Measurements from ENCODE around the gene CHST12. TPM values are rescaled to one million over a fixed set of nuclear protein-coding genes. Genes with fewer than 3 reads are reported as not detected.

Gene CHST12
- total RNA-seq, 1 donor from 2014 or later: 27.3 TPM

DNA sequence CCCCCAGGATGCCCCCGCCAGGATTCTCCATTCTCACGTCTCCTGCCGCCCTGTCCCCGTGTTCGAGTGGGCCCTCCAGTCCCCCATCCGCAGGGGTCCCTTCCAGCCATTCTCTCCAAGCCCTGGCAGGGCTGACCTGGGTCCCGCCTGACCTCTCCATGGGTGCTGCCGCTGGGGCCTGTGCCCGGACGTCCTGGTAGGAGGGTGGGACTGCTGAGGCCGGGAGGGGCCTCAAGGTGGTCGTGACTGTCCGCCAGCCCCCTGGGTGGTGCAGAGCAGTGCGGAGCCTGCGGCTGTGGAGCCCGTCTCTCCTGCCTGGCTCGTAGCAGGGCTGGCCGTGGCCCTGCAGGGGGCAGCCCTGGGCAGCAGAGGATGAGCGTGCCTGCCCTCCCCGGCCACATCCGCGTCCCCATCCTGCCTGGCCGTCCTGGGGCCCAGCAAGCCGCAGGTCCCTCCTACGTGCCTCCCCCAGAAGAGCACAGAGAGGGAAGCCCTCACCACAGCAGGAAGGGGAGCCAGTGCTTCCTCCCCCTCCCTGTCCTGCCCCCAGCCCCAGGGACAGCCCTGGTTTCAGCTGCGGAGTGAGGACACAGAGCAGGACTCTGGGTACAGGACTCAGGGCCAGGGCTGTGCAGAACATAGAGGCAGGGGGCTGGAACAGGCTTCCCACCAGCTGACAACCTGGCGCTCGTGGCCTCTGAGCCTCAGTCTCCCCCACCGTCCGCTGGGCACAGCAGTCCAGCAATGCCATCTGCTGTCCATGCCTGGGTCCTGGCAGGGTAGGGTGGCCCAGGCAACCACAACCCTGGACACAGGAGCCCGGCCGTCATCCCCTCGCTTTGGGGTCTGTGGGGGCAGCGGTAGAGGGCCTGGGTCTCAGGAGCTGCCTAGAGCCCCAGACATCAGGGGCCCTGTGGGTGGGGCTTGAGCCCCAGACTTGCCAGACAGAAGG lies 74.3 kb downstream of the CHST12 start:
- no peak overlapping the region for H3K4me3 Mint-ChIP-seq (ENCODE audit: unreplicated experiment)
- no peaks in the 10 kb centered on the region for H3K36me3 Mint-ChIP-seq (ENCODE audit: unreplicated experiment)
- H3K4me1 Mint-ChIP-seq (ENCODE audit: low read depth, unreplicated experiment): peaks cover 4% of the 10 kb centered on the region
- no peak overlapping the region for H3K27ac Mint-ChIP-seq (ENCODE audit: unreplicated experiment)
- peaks cover 5% of the 10 kb centered on the region for H3K27me3 Mint-ChIP-seq (ENCODE audit: unreplicated experiment)
- TF ChIP-seq, protein P1, sequence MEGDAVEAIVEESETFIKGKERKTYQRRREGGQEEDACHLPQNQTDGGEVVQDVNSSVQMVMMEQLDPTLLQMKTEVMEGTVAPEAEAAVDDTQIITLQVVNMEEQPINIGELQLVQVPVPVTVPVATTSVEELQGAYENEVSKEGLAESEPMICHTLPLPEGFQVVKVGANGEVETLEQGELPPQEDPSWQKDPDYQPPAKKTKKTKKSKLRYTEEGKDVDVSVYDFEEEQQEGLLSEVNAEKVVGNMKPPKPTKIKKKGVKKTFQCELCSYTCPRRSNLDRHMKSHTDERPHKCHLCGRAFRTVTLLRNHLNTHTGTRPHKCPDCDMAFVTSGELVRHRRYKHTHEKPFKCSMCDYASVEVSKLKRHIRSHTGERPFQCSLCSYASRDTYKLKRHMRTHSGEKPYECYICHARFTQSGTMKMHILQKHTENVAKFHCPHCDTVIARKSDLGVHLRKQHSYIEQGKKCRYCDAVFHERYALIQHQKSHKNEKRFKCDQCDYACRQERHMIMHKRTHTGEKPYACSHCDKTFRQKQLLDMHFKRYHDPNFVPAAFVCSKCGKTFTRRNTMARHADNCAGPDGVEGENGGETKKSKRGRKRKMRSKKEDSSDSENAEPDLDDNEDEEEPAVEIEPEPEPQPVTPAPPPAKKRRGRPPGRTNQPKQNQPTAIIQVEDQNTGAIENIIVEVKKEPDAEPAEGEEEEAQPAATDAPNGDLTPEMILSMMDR (IDR thresholded peaks at IDR 0.05; ENCODE audit: partially characterized antibody, unreplicated experiment): peak; percentile 55
- peaks cover 2% of the 10 kb centered on the region for H3K9me3 Mint-ChIP-seq (ENCODE audit: unreplicated experiment)
- DNase-seq: peak; percentile 84

DNA sequence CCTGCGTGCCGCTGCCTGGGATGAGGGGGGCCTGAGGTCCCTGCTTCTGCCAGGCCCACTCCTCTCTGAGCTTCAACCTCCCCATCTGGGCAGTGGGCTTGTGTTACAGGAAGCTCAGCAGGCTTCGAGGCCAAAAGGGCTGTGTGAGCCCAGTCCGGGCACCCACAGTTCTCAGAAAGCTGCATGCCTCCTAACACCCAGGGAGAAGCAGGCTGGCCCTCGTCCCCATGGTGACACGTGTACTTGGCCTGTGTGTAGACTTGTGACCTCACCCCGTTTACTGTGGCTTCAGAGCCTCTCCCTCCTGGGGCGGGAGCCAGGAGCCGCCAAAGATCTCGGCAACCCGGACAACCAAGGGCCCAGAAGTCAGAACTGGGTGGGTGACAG lies 75.0 kb downstream of the CHST12 start:
- Mint-ChIP-seq H3K4me3 (ENCODE audit: unreplicated experiment) (no peak overlapping the region), H3K4me1 (ENCODE audit: low read depth, unreplicated experiment) (peaks cover 4% of the 10 kb centered on the region), H3K36me3 (ENCODE audit: unreplicated experiment) (no peaks in the 10 kb centered on the region), H3K9me3 (ENCODE audit: unreplicated experiment) (peaks cover 7% of the 10 kb centered on the region), H3K27ac (ENCODE audit: unreplicated experiment) (no peak overlapping the region), H3K27me3 (ENCODE audit: unreplicated experiment) (peaks cover 9% of the 10 kb centered on the region)
- TF ChIP-seq, protein P1 (IDR thresholded peaks at IDR 0.05; ENCODE audit: partially characterized antibody, unreplicated experiment): no peak
- no peak for DNase-seq

DNA sequence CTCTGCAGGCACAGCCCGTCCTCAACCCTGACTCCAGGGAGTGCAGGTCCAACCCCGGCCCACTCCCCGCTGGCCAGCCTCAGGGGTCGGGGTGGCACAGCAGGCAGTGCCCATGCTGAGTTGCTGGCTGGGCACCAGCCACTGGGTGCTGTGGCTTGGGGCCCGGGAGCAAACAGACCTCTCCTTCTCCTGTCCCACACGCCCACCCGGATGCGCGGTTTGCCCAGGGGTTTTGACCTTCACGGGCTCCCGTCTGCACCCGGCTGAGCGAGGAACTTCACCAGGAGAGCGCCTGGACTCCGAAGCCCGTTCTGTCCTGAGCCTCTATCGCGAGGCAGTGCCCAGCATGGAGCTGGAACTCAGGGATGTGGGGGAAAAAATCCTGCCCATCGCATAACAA lies 75.4 kb downstream of the CHST12 start:
- TF ChIP-seq, protein P1 (IDR thresholded peaks at IDR 0.05; ENCODE audit: partially characterized antibody, unreplicated experiment): no peak
- no peak for DNase-seq
- Mint-ChIP-seq H3K36me3 (ENCODE audit: unreplicated experiment) (no peaks in the 10 kb centered on the region), H3K4me3 (ENCODE audit: unreplicated experiment) (no peak overlapping the region), H3K27me3 (ENCODE audit: unreplicated experiment) (peaks cover 7% of the 10 kb centered on the region), H3K9me3 (ENCODE audit: unreplicated experiment) (peaks cover 7% of the 10 kb centered on the region), H3K27ac (ENCODE audit: unreplicated experiment) (no peak overlapping the region), H3K4me1 (ENCODE audit: low read depth, unreplicated experiment) (peaks cover 2% of the 10 kb centered on the region)

DNA sequence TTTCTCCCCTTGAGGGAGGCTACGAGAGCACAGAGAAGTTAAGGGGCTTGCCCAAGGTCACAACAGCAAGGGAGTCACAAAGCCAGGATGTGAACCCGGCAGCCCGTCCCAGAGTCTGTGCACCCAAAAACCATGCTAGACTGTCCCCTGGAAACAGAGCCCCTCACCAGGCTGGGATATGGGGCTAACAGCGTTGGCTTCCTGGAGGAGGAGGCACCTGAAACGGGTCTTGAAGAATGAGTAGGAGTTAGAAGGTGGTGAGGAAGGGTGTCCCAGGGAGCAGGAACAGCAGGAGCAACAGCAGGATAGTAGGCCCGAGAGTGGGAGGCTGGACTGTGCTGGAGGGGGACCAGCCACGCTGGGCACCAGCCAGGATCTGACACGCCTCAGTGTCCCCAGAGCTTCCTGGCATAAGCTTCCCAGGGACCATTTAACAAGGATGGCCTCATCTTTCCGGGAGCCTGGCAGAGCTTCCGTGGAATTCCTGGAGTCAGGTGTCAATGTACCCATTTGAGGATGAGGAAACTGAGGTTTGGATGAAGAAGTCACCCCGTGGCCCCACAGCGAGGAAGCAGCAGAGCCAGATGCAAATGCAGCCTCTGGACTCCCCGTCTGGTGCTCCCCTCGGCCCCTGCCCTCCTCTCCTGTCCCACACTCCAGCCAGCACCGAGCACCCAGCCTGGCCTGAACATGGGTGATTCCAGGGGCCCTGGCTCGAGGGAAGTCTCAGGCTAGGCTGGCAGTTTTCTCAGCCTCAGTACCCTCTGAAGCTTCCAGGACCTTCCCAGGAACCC lies 76.1 kb downstream of the CHST12 start:
- H3K27ac Mint-ChIP-seq (ENCODE audit: unreplicated experiment): no peak overlapping the region
- DNase-seq: no peak
- H3K4me1 Mint-ChIP-seq (ENCODE audit: low read depth, unreplicated experiment): peaks cover 2% of the 10 kb centered on the region
- TF ChIP-seq, protein P1 (IDR thresholded peaks at IDR 0.05; ENCODE audit: partially characterized antibody, unreplicated experiment): no peak
- H3K27me3 Mint-ChIP-seq (ENCODE audit: unreplicated experiment): peaks cover 9% of the 10 kb centered on the region
- no peak overlapping the region for H3K4me3 Mint-ChIP-seq (ENCODE audit: unreplicated experiment)
- H3K36me3 Mint-ChIP-seq (ENCODE audit: unreplicated experiment): no peaks in the 10 kb centered on the region
- peaks cover 7% of the 10 kb centered on the region for H3K9me3 Mint-ChIP-seq (ENCODE audit: unreplicated experiment)

All from glutamatergic neuron (in vitro differentiated cells).